Osteoblast (primary cell): ENCODE data around the gene ZNF182. TPM values are rescaled to one million over a fixed set of nuclear protein-coding genes. Genes with fewer than 3 reads are reported as not detected.
"Not testable (repeated sequence)": the region's sequence is repeated elsewhere in the genome, so short reads cannot be mapped to it uniquely, and the experiment has no call there.

ENCODE experiments used
- DNase-seq: peaks from one replicate; pipeline ENCODE4 v3.0.0; 2011; ENCODE audit warnings: low spot score, mixed read lengths; ENCODE audit not compliant: insufficient read length; ENCODE audit errors: missing footprints
- H2AFZ ChIP-seq: 2 replicates; pipeline ENCODE4 v1.6.0; 2011; ENCODE audit warnings: mild to moderate bottlenecking, low read length
- H3K27ac ChIP-seq: 2 replicates; pipeline ENCODE4 v1.5.1; 2011; ENCODE audit warnings: mild to moderate bottlenecking, low read depth, low read length, moderate library complexity
- H3K27me3 ChIP-seq: 2 replicates; pipeline ENCODE4 v1.6.0; 2012; ENCODE audit warnings: mild to moderate bottlenecking, control low read depth, inconsistent platforms, low read length, moderate library complexity; ENCODE audit not compliant: insufficient read depth
- H3K36me3 ChIP-seq: 2 replicates; pipeline ENCODE4 v1.5.1; 2011; ENCODE audit warnings: mild to moderate bottlenecking, low read length, control low read depth, moderate library complexity; ENCODE audit not compliant: insufficient read depth
- H3K4me1 ChIP-seq: 2 replicates; pipeline ENCODE4 v1.5.1; 2011; ENCODE audit warnings: mild to moderate bottlenecking, low read length, control low read depth, moderate library complexity; ENCODE audit not compliant: insufficient read depth
- H3K4me2 ChIP-seq: 2 replicates; pipeline ENCODE4 v1.6.0; 2011; ENCODE audit warnings: mild to moderate bottlenecking, low read length; ENCODE audit not compliant: insufficient read depth
- H3K4me3 ChIP-seq: fragments of 200-600 bp; sonication (generic); 3 replicates; pipeline ENCODE4 v1.5.1; 2012; ENCODE audit warnings: mild to moderate bottlenecking, low read length, inconsistent platforms; ENCODE audit not compliant: insufficient read depth
- H3K79me2 ChIP-seq: 2 replicates; pipeline ENCODE4 v1.6.0; 2012; ENCODE audit warnings: mild to moderate bottlenecking, low read length, control low read depth, inconsistent platforms; ENCODE audit not compliant: insufficient read depth
- H3K9me3 ChIP-seq: 2 replicates; pipeline ENCODE4 v1.5.1; 2011; ENCODE audit warnings: low read depth, low read length, control low read depth
- H4K20me1 ChIP-seq: 2 replicates; pipeline ENCODE4 v1.6.0; 2012; ENCODE audit warnings: mild to moderate bottlenecking, low read length, control low read depth; ENCODE audit not compliant: insufficient read depth
- total RNA-seq: library from RNA; depleted of rRNA; stranded (reverse); fragments of >200 nt; gene quantifications from 2 replicates; pipeline ENCODE4 v1.2.3, GENCODE V29; 2012
- TF ChIP-seq, protein P1 (sequence below): IDR thresholded peaks from 2 replicates; pipeline ENCODE4 v1.5.1; 2011; ENCODE audit warnings: mild to moderate bottlenecking, low read depth, low read length, moderate library complexity; ENCODE audit errors: extremely low read depth

Gene ZNF182
- total RNA-seq, 1 donor: 4.3 TPM

DNA sequence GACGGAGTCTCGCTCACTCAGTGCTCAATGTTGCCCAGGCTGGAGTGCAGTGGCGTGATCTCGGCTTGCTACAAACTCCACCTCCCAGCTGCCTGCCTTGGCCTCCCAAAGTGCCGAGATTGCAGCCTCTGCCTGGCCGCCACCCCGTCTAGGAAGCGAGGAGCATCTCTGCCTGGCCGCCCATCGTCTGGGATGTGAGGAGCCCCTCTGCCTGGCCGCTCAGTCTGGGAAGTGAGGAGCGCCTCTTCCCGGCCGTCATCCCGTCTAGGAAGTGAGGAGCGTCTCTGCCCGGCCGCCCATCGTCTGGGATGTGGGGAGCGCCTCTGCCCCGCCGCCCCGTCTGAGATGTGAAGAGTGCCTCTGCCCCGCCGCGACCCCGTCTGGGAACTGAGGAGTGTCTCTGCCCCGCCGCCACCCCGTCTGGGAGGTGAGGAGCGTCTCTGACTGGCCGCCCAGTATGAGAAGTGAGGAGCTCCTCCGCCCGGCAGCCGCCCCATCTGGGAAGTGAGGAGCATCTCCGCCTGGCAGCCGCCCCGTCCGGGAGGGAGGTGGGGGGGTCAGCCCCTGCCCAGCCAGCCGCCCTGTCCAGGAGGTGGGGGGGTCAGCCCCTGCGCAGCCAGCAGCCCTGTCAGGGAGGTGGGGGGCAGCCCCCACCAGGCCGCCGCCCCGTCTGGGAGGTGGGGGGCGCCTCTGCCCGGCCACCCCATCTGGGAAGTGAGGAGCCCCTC is 13.0 kb upstream of the ZNF182 start:
- not testable (repeated sequence) for H3K36me3 ChIP-seq, H2AFZ ChIP-seq, H3K4me2 ChIP-seq, H3K27ac ChIP-seq, DNase-seq, H3K4me3 ChIP-seq, H3K79me2 ChIP-seq, H4K20me1 ChIP-seq, H3K27me3 ChIP-seq, H3K9me3 ChIP-seq, H3K4me1 ChIP-seq

DNA sequence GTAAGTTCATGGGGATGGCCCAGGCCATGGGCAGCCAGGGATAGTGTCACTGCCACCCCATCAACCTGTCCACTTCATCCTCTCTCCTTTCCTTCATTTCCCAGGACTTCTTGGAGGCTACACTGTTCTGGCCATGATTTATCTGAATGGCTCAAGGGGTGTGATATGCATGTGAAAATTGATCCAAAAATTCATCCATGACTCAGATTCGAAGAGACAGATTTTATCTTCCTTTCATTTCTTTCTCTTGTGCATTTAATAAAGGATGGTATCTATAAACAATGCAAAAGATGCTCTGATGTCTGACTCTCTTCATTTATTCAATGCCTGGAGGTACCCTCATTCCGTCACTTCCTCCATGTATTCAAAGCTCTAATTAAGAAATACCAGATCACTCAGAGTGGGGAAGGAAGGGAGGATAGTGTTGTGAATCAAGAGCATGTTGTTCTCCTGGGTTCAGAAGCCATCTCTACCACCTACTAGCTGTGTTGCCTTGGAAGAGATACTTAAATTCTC is 5.7 kb upstream of the ZNF182 start:
- H3K79me2 ChIP-seq, H3K4me2 ChIP-seq, H3K4me3 ChIP-seq, H3K27me3 ChIP-seq, H3K36me3 ChIP-seq, DNase-seq, H3K27ac ChIP-seq, H3K4me1 ChIP-seq, H4K20me1 ChIP-seq, H3K9me3 ChIP-seq, H2AFZ ChIP-seq: not testable (repeated sequence)

DNA sequence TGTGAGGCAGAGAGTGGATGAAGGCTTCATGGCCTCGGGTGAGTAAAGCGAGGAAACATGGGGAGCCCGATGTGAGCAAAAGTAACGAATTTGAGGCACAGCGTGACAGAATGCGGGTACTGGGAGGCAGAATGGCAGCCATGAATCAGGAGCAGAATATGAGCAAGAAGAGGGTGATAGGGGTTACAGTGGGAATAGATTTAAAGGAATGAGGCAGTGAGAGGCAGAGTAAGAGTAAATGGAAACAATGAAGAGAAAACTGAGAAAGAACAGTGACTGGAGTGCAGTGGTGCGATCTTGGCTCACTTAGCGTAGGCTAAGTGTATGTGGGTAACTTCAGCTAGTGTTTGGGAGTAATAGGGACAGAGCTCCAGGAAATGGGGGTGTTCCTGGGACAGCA is 2.9 kb upstream of the ZNF182 start, which contains the start of gene SPACA5:
TSS of gene SPACA5 (plus strand) at position 301 of the 400 bp plus-strand sequence. CDS start 815 bp downstream, outside the sequence.
- H3K27ac ChIP-seq, H4K20me1 ChIP-seq, H3K4me2 ChIP-seq, H3K4me1 ChIP-seq, H3K9me3 ChIP-seq, H2AFZ ChIP-seq, H3K79me2 ChIP-seq, DNase-seq, H3K36me3 ChIP-seq, H3K4me3 ChIP-seq, H3K27me3 ChIP-seq: not testable (repeated sequence)

DNA sequence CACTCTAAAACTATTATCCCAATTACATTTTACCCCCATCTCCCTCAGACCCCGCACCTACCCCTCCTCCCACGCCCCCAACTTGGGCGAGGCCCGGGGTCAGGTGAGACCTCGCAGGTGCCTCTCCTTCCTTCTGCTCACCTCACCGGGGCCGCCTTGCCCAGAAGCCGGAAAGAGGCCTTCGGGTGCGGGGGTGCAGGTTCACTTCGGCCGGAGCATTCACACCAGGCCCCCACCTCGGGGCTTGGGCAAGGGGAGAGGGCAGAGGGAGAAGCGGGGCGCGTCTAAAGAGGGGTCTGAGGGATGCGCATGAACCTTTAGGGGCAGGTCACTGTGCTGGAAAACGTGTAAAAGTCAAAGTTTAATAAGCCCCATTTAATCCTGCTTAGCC is 427 bp downstream of the ZNF182 start:
- Histone ChIP-seq H2AFZ (peak overlapping the region; percentile 95), H3K79me2 (peaks cover 9% of the 10 kb centered on the region), H3K4me2 (peak overlapping the region; percentile 83), H3K27me3 (no peaks in the 10 kb centered on the region), H3K4me3 (peak overlapping the region; percentile 88), H4K20me1 (no peaks in the 10 kb centered on the region), H3K36me3 (no peaks in the 10 kb centered on the region), H3K4me1 (no peaks in the 10 kb centered on the region), H3K9me3 (no peaks in the 10 kb centered on the region), H3K27ac (peak overlapping the region; percentile 66)
- TF ChIP-seq, protein P1, sequence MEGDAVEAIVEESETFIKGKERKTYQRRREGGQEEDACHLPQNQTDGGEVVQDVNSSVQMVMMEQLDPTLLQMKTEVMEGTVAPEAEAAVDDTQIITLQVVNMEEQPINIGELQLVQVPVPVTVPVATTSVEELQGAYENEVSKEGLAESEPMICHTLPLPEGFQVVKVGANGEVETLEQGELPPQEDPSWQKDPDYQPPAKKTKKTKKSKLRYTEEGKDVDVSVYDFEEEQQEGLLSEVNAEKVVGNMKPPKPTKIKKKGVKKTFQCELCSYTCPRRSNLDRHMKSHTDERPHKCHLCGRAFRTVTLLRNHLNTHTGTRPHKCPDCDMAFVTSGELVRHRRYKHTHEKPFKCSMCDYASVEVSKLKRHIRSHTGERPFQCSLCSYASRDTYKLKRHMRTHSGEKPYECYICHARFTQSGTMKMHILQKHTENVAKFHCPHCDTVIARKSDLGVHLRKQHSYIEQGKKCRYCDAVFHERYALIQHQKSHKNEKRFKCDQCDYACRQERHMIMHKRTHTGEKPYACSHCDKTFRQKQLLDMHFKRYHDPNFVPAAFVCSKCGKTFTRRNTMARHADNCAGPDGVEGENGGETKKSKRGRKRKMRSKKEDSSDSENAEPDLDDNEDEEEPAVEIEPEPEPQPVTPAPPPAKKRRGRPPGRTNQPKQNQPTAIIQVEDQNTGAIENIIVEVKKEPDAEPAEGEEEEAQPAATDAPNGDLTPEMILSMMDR: no peak
- no peak for DNase-seq

DNA sequence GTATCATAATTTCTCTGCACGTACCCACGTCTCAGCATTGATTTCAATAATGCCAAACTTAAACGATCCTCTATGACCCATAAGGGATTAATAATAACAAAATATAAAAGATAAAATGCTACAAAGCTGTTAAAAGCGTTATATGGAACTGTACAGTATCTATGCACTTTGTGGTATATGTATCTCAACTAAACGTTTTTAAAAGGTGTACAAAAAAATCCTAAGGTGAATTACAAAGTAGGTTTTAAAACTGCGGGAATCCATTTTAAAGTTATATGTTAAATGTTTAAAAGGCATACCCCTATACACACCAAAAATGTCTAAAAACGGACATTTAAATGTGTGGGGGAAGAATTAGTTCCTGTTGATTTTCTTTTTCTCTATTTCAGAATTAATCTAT is 860 bp downstream of the ZNF182 start:
- Histone ChIP-seq H3K36me3 (no peaks in the 10 kb centered on the region), H2AFZ (no peak overlapping the region), H3K9me3 (no peaks in the 10 kb centered on the region), H3K27me3 (no peaks in the 10 kb centered on the region), H3K4me2 (peak overlapping the region; percentile 83), H3K27ac (no peak overlapping the region), H3K79me2 (peaks cover 9% of the 10 kb centered on the region), H4K20me1 (no peaks in the 10 kb centered on the region), H3K4me3 (peak overlapping the region; percentile 88), H3K4me1 (no peaks in the 10 kb centered on the region)
- no peak for DNase-seq
- TF ChIP-seq, protein P1: no peak
